PC-9 (cell line): ENCODE data around the gene SLC2A2. TPM values are rescaled to one million over a fixed set of nuclear protein-coding genes. Genes with fewer than 3 reads are reported as not detected.

Experiments
- BruUV-seq: library from RNA; stranded (reverse); fragments of 400-500 nt; replicated peaks from 2 replicates; lab custom pipeline; 2021; lab: Mats Ljungman, UMichigan
- CTCF ChIA-PET: fragments of 300-600 bp; sonication (Branson Sonifier 250); formaldehyde crosslinking; loops from one replicate; lab custom pipeline; 2022; ENCODE audit warnings: antibody characterized with exemption; lab: Charles Lee
- POLR2A ChIA-PET: fragments of 300-600 bp; sonication (Branson Sonifier 250); formaldehyde crosslinking; loops from one replicate; lab custom pipeline; 2022; ENCODE audit warnings: antibody characterized with exemption; ENCODE audit not compliant: unreplicated experiment; lab: Charles Lee
- DNase-seq, 2 experiments: peaks; one replicate each; pipeline versions ENCODE4 v3.0.0 to v3.0.0-alpha.2; 2015 to 2022; ENCODE audit warnings: mixed read lengths in 1 of 2
- H2AFZ ChIP-seq: fragments of 200-600 bp; sonication (generic); 2 replicates; pipeline ENCODE4 v1.8.1; 2017; ENCODE audit warnings: antibody characterized with exemption
- H3F3A ChIP-seq: fragments of 200-600 bp; sonication (generic); 2 replicates; pipeline ENCODE4 v1.8.1; 2017; ENCODE audit warnings: antibody characterized with exemption, mild to moderate bottlenecking, low read depth; ENCODE audit not compliant: insufficient read depth
- H3K27ac ChIP-seq: fragments of 200-600 bp; sonication (generic); 2 replicates; pipeline ENCODE4 v1.6.1; 2016; ENCODE audit warnings: mixed run types
- H3K27me3 ChIP-seq: fragments of 200-600 bp; sonication (generic); 2 replicates; pipeline ENCODE4 v1.6.1; 2016; ENCODE audit warnings: low read depth, mixed run types; ENCODE audit not compliant: insufficient read depth
- H3K36me3 ChIP-seq: fragments of 200-600 bp; sonication (generic); 2 replicates; pipeline ENCODE4 v1.6.1; 2016; ENCODE audit warnings: low read depth, mixed run types
- H3K4me1 ChIP-seq: fragments of 200-600 bp; sonication (generic); replicated peaks from 2 replicates; pipeline ENCODE4 v1.6.1; 2016; ENCODE audit warnings: mixed run types; ENCODE audit not compliant: insufficient read depth
- H3K4me2 ChIP-seq: fragments of 200-600 bp; sonication (generic); 2 replicates; pipeline ENCODE4 v1.6.1; 2017; ENCODE audit warnings: mixed run types
- H3K4me3 ChIP-seq: fragments of 200-600 bp; sonication (generic); 2 replicates; pipeline ENCODE4 v1.6.1; 2016; ENCODE audit warnings: mixed run types
- H3K79me2 ChIP-seq: fragments of 200-600 bp; sonication (generic); 2 replicates; pipeline ENCODE4 v1.6.1; 2017; ENCODE audit warnings: low read depth, mixed run types
- H3K9me2 ChIP-seq: fragments of 200-600 bp; sonication (generic); 2 replicates; pipeline ENCODE4 v1.8.1; 2017; ENCODE audit warnings: mild to moderate bottlenecking; ENCODE audit not compliant: insufficient read depth
- H3K9me3 ChIP-seq: fragments of 200-600 bp; sonication (generic); 2 replicates; pipeline ENCODE4 v1.8.1; 2016; ENCODE audit warnings: low read depth; ENCODE audit not compliant: insufficient read depth
- H4K20me1 ChIP-seq: fragments of 200-600 bp; sonication (generic); 2 replicates; pipeline ENCODE4 v1.8.1; 2017; ENCODE audit not compliant: insufficient read depth
- CTCF ChIP-seq: fragments of 200-600 bp; sonication (generic); conservative IDR thresholded peaks from 2 replicates; pipeline ENCODE4 v1.6.1; 2017; ENCODE audit warnings: mixed run types, antibody characterized with exemption, mild to moderate bottlenecking, moderate library complexity
- EZH2 ChIP-seq: fragments of 200-600 bp; sonication (generic); IDR thresholded peaks from 2 replicates; pipeline ENCODE4 v1.8.0; 2017; ENCODE audit warnings: antibody characterized with exemption, low read depth
- intact Hi-C: fragments of 100-400 bp; cut with micrococcal nuclease; formaldehyde crosslinking; loops from one replicate; pipeline ENCODE4 v1.10.0; 2022; ENCODE audit not compliant: unreplicated experiment
- total RNA-seq: library from RNA; stranded (reverse); gene quantifications from 2 replicates; pipeline ENCODE4 v1.2.3, GENCODE V29; 2021

Gene SLC2A2
- total RNA-seq, 1 experiment from 2014 or later: not detected

DNA sequence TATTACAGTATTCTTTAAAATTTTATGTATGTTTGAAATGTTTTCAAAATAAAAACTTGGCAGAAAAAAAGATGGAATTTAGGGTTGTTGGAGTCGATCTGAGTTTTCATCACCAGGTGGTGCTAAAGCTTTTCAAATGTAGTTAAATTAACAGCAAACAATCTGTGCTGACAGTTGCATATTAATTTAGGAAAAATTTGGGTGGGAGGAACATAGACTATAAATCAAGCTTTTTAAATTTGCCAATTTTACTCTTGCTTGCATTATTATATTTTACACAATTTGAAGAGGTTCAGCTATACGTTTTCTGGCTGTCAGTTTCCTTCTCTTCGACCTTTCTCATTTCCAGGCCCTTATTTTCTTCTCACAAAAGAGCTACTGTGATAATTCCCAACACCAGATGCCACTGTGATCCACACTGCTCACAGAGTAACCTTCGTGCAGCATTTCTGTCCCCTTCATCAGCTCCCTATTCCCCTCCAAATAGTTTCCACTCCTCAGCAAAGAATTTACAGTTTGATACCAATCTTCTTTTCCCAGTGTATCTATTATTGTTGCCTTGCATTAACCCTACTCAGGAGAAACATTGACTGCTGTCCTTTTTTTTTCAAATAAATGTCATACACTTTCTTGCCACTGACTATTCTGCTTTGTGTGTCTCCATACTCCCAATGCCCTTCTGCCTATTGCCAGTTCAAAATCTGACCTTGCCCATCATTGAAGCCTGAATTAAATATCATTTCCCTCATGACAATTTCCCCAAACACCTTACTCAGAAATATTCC is 64.7 kb downstream of the SLC2A2 start:
- ChIA-PET CTCF (interaction anchor here (0.5 to 1.2 kb wide), 21 partner anchors 67 to 1704 kb away, joined by 3 to 21 read pairs (median 4); partner anchors contain the start of gene PLD1), POLR2A (interaction anchor here (0.6 to 0.7 kb wide), 2 partner anchors 599 to 605 kb away, joined by 4 to 5 read pairs; no protein-coding TSS in a partner anchor)
- Histone ChIP-seq H3K27me3 (no peaks in the 10 kb centered on the region), H3K9me2 (no peaks in the 10 kb centered on the region), H3K27ac (peak overlapping the region; percentile 10), H3K4me3 (no peak overlapping the region; the same call in 1 of the 2 replicates), H3K9me3 (no peaks in the 10 kb centered on the region), H2AFZ (no peak overlapping the region), H3K4me1 (peaks cover 10% of the 10 kb centered on the region), H3K79me2 (no peaks in the 10 kb centered on the region), H4K20me1 (no peaks in the 10 kb centered on the region), H3K36me3 (no peaks in the 10 kb centered on the region), H3K4me2 (peak overlapping the region; percentile 32), H3F3A (no peaks in the 10 kb centered on the region)
- DNase-seq: peak; percentile 30 to 72
- no TSS peak for BruUV-seq
- TF ChIP-seq EZH2 (no peak), CTCF (peak; percentile 98)
- intact Hi-C loops: loop anchor here (1.0 to 10.0 kb wide), 11 partner anchors 85 to 1705 kb away; partner anchors contain the start of gene TNIK

DNA sequence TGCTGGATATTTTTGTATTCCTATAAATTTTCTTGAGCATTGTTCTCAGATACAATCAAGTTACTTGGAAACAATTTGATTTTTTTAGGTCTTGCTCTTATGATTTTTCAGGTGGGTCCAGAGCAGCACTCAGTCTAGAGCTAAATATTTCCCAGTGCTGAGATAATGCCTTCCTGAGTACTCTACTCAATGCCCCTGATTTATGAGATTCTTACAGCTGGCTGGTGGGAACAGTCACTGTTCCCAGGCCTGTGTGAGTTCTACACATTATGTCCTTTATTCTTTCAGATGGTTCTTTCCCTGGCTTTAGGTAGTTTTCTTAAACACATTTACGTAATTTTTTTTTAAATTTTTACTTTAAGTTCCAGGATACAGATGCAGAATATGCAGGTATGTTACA is 67.1 kb downstream of the SLC2A2 start:
- Histone ChIP-seq H3K79me2 (no peaks in the 10 kb centered on the region), H2AFZ (no peak overlapping the region), H3K36me3 (no peaks in the 10 kb centered on the region), H3K9me3 (no peaks in the 10 kb centered on the region), H3K4me1 (peaks cover 10% of the 10 kb centered on the region), H3K27me3 (no peaks in the 10 kb centered on the region), H3K4me3 (no peak overlapping the region), H3K27ac (no peak overlapping the region), H3F3A (no peaks in the 10 kb centered on the region), H4K20me1 (no peaks in the 10 kb centered on the region), H3K9me2 (peaks cover 6% of the 10 kb centered on the region; the same call in 1 of the 2 replicates), H3K4me2 (no peak overlapping the region)
- no peak for TF ChIP-seq CTCF
- TF ChIP-seq EZH2: no peak
- DNase-seq: no peak
- ChIA-PET CTCF (no interaction called here), POLR2A (interaction anchor here (0.7 kb wide), 1 partner anchor 812 kb away, joined by 3 read pairs; no protein-coding TSS in a partner anchor)
- BruUV-seq: no TSS peak
- intact Hi-C loops: no loop called here

DNA sequence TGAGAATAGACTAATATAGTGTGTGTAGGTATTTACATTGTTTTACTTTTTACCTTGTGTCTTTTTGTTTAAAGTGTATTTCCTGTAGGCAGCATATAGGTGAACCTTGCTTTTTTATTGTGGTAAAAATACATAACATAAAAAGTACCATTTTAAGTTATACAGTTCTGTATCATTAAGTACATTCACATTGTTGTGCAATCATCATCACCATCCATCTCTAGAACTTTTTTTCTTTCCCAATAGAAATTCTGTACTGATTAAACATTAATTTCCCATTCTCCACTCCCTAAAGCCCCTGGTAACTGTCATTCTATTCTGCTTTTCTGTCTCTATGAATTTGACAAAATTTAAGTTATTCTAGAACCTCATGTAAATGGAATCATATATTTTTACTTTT is 69.9 kb downstream of the SLC2A2 start:
- peak in 1 of 2 experiments; percentile 10 for DNase-seq
- Histone ChIP-seq H3K4me3 (no peak overlapping the region), H3F3A (no peaks in the 10 kb centered on the region), H3K36me3 (no peaks in the 10 kb centered on the region), H3K27ac (no peak overlapping the region), H3K9me2 (peaks cover 6% of the 10 kb centered on the region; the same call in 1 of the 2 replicates), H3K9me3 (no peaks in the 10 kb centered on the region), H2AFZ (no peak overlapping the region), H3K4me1 (peaks cover under 1% of the 10 kb centered on the region; the same call in 1 of the 2 replicates), H3K79me2 (no peaks in the 10 kb centered on the region), H3K27me3 (no peaks in the 10 kb centered on the region), H3K4me2 (no peak overlapping the region), H4K20me1 (no peaks in the 10 kb centered on the region)
- no TSS peak for BruUV-seq
- intact Hi-C loops: loop anchor here (2.0 kb wide), 1 partner anchor 1524 kb away; no protein-coding TSS in a partner anchor
- CTCF ChIA-PET: no interaction called here
- TF ChIP-seq EZH2 (no peak), CTCF (no peak)
- POLR2A ChIA-PET: no interaction called here
